ENCODE data around the gene CHST2.

CHST2 gene

DNA sequence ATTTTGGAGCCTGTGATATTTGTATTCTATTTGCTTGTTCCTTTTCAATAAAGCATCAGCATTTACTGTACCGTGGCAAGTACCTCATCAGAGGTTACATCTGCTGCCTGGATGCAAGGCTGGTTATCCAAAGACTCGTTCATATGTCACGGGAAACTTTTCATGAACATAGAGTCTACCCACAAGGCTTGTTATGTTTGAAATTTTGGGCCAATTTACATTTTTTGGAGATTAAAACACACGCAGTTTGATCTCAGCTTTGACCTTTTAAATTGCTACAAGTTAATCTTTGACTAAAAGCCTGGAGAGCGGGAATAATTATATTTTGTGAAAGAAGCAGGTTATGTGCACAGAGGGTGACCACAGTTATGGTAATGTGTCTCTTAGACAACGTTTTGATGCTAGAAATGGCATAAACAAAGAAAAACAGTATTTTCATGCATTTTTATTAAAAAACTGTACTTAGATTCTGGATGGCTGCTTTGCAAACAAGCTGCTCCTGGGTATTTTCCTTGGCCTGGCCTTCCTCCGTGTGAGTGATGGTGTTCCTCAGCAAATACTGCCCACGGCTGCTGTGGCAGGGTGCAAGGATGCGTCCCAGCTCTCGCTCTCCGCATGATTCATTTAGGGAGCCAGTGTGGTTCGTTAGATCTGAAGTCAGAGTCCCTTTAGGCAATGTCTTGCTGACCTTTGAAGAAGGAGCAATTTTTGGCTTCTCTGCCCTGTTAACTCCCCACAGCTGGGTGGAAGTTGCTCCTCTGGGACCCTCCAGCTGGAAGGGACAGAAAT, 27.1 kb downstream of the CHST2 start:
- DNase-seq (no peak), ATAC-seq (ENCODE audit: insufficient read depth, low read depth) (no peak)
- Histone ChIP-seq H4K20me1 (ENCODE audit: insufficient read depth, low read length) (no peaks in the 10 kb centered on the region), H3K4me2 (ENCODE audit: insufficient read depth, low read length) (no peak overlapping the region), H3K27ac (ENCODE audit: low read length) (no peak overlapping the region), H3K79me2 (ENCODE audit: insufficient read depth, low read length) (no peaks in the 10 kb centered on the region), H3K9me3 (ENCODE audit: insufficient read depth, low read length, severe bottlenecking) (no peaks in the 10 kb centered on the region), H2AFZ (ENCODE audit: low read depth, low read length) (no peak overlapping the region), H3K36me3 (ENCODE audit: insufficient read depth, low read length) (no peaks in the 10 kb centered on the region), H3K27me3 (ENCODE audit: insufficient read depth, low read length, poor library complexity) (no peaks in the 10 kb centered on the region), H3K4me1 (ENCODE audit: insufficient read depth, low read length) (no peaks in the 10 kb centered on the region), H3K9ac (ENCODE audit: low read depth, low read length) (no peak overlapping the region), H3K4me3 (ENCODE audit: low read depth in 1 of 2, low read length in 2 of 2) (no peak overlapping the region)
- TF ChIP-seq EZH2 (IDR thresholded peaks at IDR 0.05; ENCODE audit: borderline replicate concordance, low read depth, low read length, severe bottlenecking) = no peak
- TF ChIP-seq, protein P1, sequence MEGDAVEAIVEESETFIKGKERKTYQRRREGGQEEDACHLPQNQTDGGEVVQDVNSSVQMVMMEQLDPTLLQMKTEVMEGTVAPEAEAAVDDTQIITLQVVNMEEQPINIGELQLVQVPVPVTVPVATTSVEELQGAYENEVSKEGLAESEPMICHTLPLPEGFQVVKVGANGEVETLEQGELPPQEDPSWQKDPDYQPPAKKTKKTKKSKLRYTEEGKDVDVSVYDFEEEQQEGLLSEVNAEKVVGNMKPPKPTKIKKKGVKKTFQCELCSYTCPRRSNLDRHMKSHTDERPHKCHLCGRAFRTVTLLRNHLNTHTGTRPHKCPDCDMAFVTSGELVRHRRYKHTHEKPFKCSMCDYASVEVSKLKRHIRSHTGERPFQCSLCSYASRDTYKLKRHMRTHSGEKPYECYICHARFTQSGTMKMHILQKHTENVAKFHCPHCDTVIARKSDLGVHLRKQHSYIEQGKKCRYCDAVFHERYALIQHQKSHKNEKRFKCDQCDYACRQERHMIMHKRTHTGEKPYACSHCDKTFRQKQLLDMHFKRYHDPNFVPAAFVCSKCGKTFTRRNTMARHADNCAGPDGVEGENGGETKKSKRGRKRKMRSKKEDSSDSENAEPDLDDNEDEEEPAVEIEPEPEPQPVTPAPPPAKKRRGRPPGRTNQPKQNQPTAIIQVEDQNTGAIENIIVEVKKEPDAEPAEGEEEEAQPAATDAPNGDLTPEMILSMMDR (IDR thresholded peaks at IDR 0.05; ENCODE audit: borderline replicate concordance, extremely low read depth, low read length, poor library complexity, severe bottlenecking) = no peak

- no peaks in the 10 kb centered on the region for H3K36me3 ChIP-seq (ENCODE audit: insufficient read depth, low read length)
- no peaks in the 10 kb centered on the region for H4K20me1 ChIP-seq (ENCODE audit: insufficient read depth, low read length)
- H3K9ac ChIP-seq (ENCODE audit: low read depth, low read length) = no peak overlapping the region
- H3K79me2 ChIP-seq (ENCODE audit: insufficient read depth, low read length) = no peaks in the 10 kb centered on the region
- no peak for DNase-seq
- no peaks in the 10 kb centered on the region for H3K9me3 ChIP-seq (ENCODE audit: insufficient read depth, low read length, severe bottlenecking)
- no peak overlapping the region for H3K4me3 ChIP-seq (ENCODE audit: low read depth in 1 of 2, low read length in 2 of 2)
- no peaks in the 10 kb centered on the region for H3K27me3 ChIP-seq (ENCODE audit: insufficient read depth, low read length, poor library complexity)
- no peak for ATAC-seq (ENCODE audit: insufficient read depth, low read depth)
- H3K4me2 ChIP-seq (ENCODE audit: insufficient read depth, low read length) = no peak overlapping the region
- no peak for TF ChIP-seq EZH2 (IDR thresholded peaks at IDR 0.05; ENCODE audit: borderline replicate concordance, low read depth, low read length, severe bottlenecking)
- no peak overlapping the region for H2AFZ ChIP-seq (ENCODE audit: low read depth, low read length)
- H3K4me1 ChIP-seq (ENCODE audit: insufficient read depth, low read length) = peaks cover 3% of the 10 kb centered on the region; the same call in 1 of the 2 replicates
- no peak overlapping the region for H3K27ac ChIP-seq (ENCODE audit: low read length)
Measured at GRCh38 chr3:143147707-143148106, 28.1 kb downstream of the CHST2 start.

GRCh38 chr3:143150071-143150470, 30.5 kb downstream of the CHST2 start:
- H3K27me3 ChIP-seq (ENCODE audit: insufficient read depth, low read length, poor library complexity) = no peaks in the 10 kb centered on the region
- H3K4me3 ChIP-seq (ENCODE audit: low read depth in 1 of 2, low read length in 2 of 2) = no peak overlapping the region
- H3K27ac ChIP-seq (ENCODE audit: low read length) = no peak overlapping the region
- peaks cover 3% of the 10 kb centered on the region; the same call in 1 of the 2 replicates for H3K4me1 ChIP-seq (ENCODE audit: insufficient read depth, low read length)
- ATAC-seq (ENCODE audit: insufficient read depth, low read depth) (no peak), DNase-seq (no peak)
- H3K9ac ChIP-seq (ENCODE audit: low read depth, low read length) = no peak overlapping the region
- TF ChIP-seq, protein P1 (IDR thresholded peaks at IDR 0.05; ENCODE audit: borderline replicate concordance, extremely low read depth, low read length, poor library complexity, severe bottlenecking) = no peak
- H4K20me1 ChIP-seq (ENCODE audit: insufficient read depth, low read length) = no peaks in the 10 kb centered on the region
- no peaks in the 10 kb centered on the region for H3K79me2 ChIP-seq (ENCODE audit: insufficient read depth, low read length)
- no peaks in the 10 kb centered on the region for H3K36me3 ChIP-seq (ENCODE audit: insufficient read depth, low read length)
- H2AFZ ChIP-seq (ENCODE audit: low read depth, low read length) = no peak overlapping the region
- H3K9me3 ChIP-seq (ENCODE audit: insufficient read depth, low read length, severe bottlenecking) = no peaks in the 10 kb centered on the region
- H3K4me2 ChIP-seq (ENCODE audit: insufficient read depth, low read length) = no peak overlapping the region

DNA sequence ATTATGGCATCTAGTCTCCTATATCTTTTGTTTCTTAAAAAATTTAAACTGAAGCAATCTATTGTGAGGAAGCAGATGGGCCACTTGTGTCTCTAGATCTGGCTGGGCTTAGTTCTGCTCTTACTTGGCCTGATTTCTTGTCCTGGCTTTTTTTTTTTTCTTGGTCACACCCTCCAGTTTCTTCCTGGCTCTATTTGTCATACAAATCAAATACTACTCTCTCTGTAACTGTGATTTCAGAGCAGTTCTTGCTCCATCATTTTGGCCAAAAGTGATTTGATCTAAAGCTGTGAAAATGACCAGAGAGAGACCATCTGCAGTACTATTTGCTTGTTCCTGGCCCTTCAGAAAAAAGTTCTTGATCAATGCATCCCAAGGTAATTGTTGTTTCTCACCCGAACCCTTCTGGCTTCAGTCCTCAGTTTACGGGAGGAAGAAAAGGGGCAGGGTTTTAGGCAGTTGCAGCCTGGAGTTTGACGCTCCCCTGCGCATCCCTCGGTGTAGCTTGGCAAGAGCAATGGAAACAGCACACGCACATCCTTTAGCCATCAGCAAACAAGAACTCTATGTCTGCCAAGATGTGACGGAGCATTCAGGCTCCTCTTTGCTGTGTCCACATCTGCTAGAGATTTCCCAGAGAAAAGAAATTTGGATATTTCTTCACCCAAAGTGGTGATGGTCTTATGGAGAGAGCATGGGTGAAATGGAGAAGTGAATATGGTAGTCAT, 31.6 kb downstream of the CHST2 start:
- no peaks in the 10 kb centered on the region for H3K27me3 ChIP-seq (ENCODE audit: insufficient read depth, low read length, poor library complexity)
- DNase-seq (no peak), ATAC-seq (ENCODE audit: insufficient read depth, low read depth) (no peak)
- TF ChIP-seq, protein P1 (IDR thresholded peaks at IDR 0.05; ENCODE audit: borderline replicate concordance, extremely low read depth, low read length, poor library complexity, severe bottlenecking) = no peak
- no peak for TF ChIP-seq EZH2 (IDR thresholded peaks at IDR 0.05; ENCODE audit: borderline replicate concordance, low read depth, low read length, severe bottlenecking)
- H3K27ac ChIP-seq (ENCODE audit: low read length) = no peak overlapping the region
- no peak overlapping the region for H3K4me2 ChIP-seq (ENCODE audit: insufficient read depth, low read length)
- H3K9ac ChIP-seq (ENCODE audit: low read depth, low read length) = no peak overlapping the region
- H4K20me1 ChIP-seq (ENCODE audit: insufficient read depth, low read length) = no peaks in the 10 kb centered on the region
- no peak overlapping the region for H2AFZ ChIP-seq (ENCODE audit: low read depth, low read length)
- no peak overlapping the region for H3K4me3 ChIP-seq (ENCODE audit: low read depth in 1 of 2, low read length in 2 of 2)
- H3K79me2 ChIP-seq (ENCODE audit: insufficient read depth, low read length) = no peaks in the 10 kb centered on the region
- H3K4me1 ChIP-seq (ENCODE audit: insufficient read depth, low read length) = peaks cover 3% of the 10 kb centered on the region; the same call in 1 of the 2 replicates
- H3K9me3 ChIP-seq (ENCODE audit: insufficient read depth, low read length, severe bottlenecking) = no peaks in the 10 kb centered on the region
- no peaks in the 10 kb centered on the region for H3K36me3 ChIP-seq (ENCODE audit: insufficient read depth, low read length)

All from DND-41 (cell line).